Suprapubic skin (tissue), 4 donors: ENCODE data around the gene CAPN11. TPM values are rescaled to one million over a fixed set of nuclear protein-coding genes. Genes with fewer than 3 reads are reported as not detected.

Source experiments
- DNase-seq, 2 donors: peaks; one replicate each; pipeline ENCODE4 v3.0.0-alpha.2; 2019; ENCODE audit warnings: low spot score in 2 of 2
- H3K27ac ChIP-seq: fragments of 200-600 bp; sonication (generic); one replicate; pipeline ENCODE4 v1.5.1; 2019
- H3K27me3 ChIP-seq: fragments of 200-600 bp; sonication (generic); one replicate; pipeline ENCODE4 v1.5.1; 2019
- H3K36me3 ChIP-seq: fragments of 200-600 bp; sonication (generic); one replicate; pipeline ENCODE4 v1.5.1; 2019
- H3K4me1 ChIP-seq: fragments of 200-600 bp; sonication (generic); one replicate; pipeline ENCODE4 v1.5.1; 2019
- H3K4me3 ChIP-seq: fragments of 200-600 bp; sonication (generic); one replicate; pipeline ENCODE4 v1.5.1; 2019; ENCODE audit warnings: mild to moderate bottlenecking
- H3K9me3 ChIP-seq: fragments of 200-600 bp; sonication (generic); one replicate; pipeline ENCODE4 v1.5.1; 2019
- EP300 ChIP-seq: sonication (generic); formaldehyde crosslinking; IDR thresholded peaks from one replicate; pipeline ENCODE4 v1.6.1; 2017; ENCODE audit warnings: antibody characterized with exemption
- POLR2A ChIP-seq, 2 donors: fragments of 450-650 bp; IDR thresholded peaks; one replicate each; pipeline ENCODE4 v1.6.1; 2017; ENCODE audit warnings: antibody characterized with exemption in 2 of 2, mild to moderate bottlenecking in 2 of 2, moderate library complexity in 2 of 2
- POLR2AphosphoS5 ChIP-seq, 3 donors: sonication (generic); formaldehyde crosslinking; IDR thresholded peaks; one replicate each; pipeline ENCODE4 v1.6.1; 2017; ENCODE audit warnings: antibody characterized with exemption in 3 of 3
- WGBS: methylation state at CpG from one replicate; pipeline ENCODE4 v1.1.5; 2018; 5-methylcytosine and 5-hydroxymethylcytosine counted together
- total RNA-seq, 4 donors: library from RNA; depleted of rRNA; stranded (reverse); fragments of >200 nt; gene quantifications; one replicate each; pipeline ENCODE4 v1.1.0, GENCODE V29; 2016
- TF ChIP-seq, protein P1 (sequence below), 2 donors: fragments of 200-600 bp in 1 of 2; fragments of 450-650 bp in 1 of 2; sonication (generic) in 1 of 2; IDR thresholded peaks; one replicate each; pipeline ENCODE4 v1.5.1; 2016 to 2019; ENCODE audit warnings: antibody characterized with exemption in 2 of 2, mild to moderate bottlenecking in 1 of 2, moderate library complexity in 1 of 2

The CAPN11 gene
- total RNA-seq, 4 donors from 2014 or later, result 0.45 to 2.5 (median 1.2) TPM

DNA sequence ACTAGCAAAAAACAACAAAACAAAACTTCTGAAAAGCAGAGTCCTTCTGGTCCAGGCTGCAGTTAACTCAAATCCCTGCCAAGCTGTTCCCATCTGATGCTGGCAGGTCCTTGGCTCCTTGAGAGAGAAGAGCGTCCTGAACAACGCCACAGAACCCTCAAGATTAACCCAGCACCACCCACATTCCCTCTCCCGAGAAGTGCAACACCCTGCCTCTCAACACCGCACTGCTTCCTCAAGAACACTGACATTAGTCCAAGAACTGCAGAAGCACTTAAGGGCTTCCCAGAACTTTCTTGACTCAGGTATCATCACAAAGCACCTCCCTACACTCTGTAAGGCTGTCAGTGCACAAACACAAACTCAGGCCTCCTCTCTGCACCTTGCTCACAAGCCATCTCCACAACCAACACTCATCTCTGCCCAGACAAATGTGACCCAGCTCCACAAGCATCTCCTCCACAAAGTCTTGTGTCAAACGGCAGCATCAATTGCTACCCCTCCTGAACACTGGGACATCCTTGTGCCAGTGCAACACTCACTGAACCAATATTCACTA is 38.8 kb upstream of the CAPN11 start:
- Histone ChIP-seq H3K27ac (no peak overlapping the region), H3K4me1 (peaks cover 55% of the 10 kb centered on the region)

DNA sequence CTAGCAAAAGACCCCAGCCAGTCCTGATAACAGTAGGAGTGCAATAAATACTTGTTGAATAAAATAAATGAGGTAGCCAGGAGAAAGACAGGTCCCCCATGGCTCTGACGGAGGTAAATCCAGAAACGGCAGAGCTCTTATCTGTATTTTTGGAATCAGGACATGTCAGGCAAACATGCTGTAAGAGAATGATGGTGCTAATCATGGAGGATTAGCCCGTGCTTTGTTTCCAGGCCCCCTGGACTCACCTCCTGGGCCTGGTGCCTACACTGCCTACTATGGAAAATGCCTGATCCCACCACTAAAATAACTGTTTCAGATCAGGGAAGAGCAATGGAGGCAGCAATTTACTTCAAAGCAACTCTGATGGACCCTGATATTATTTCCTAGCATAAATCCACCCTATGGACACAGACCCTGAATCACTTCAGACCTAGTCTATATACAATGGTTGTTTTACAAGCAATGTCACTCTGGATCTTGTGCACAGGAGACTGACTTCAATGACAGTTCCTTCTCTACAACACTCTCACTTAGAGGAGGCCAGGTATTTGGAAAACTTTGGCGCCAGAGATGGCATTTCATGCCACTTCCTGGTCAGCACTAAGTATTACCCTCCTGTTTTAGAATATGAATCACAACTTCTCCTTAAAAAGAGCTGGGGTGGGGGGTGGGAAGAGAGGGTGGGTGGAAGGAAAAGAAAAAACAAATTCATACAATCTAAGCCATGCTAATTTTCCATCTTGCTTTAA is 37.8 kb upstream of the CAPN11 start:
- Histone ChIP-seq H3K4me1 (peaks cover 63% of the 10 kb centered on the region), H3K27me3 (no peaks in the 10 kb centered on the region), H3K4me3 (no peak overlapping the region), H3K9me3 (no peaks in the 10 kb centered on the region), H3K27ac (no peak overlapping the region), H3K36me3 (peaks cover 4% of the 10 kb centered on the region)
- DNase-seq, result no peak
- WGBS, result 76% methylated on average over 4 of the region's 4 CpGs
- TF ChIP-seq POLR2A (IDR thresholded peaks at IDR 0.05), result no peak

More for the DNA sequence above, 38.8 kb upstream of the CAPN11 start:
- no peak for DNase-seq
- Histone ChIP-seq H3K4me3 (no peak overlapping the region), H3K36me3 (peaks cover 4% of the 10 kb centered on the region), H3K9me3 (no peaks in the 10 kb centered on the region), H3K27me3 (no peaks in the 10 kb centered on the region)
- 37% methylated on average over 5 of the region's 5 CpGs for WGBS
- TF ChIP-seq, protein P1, sequence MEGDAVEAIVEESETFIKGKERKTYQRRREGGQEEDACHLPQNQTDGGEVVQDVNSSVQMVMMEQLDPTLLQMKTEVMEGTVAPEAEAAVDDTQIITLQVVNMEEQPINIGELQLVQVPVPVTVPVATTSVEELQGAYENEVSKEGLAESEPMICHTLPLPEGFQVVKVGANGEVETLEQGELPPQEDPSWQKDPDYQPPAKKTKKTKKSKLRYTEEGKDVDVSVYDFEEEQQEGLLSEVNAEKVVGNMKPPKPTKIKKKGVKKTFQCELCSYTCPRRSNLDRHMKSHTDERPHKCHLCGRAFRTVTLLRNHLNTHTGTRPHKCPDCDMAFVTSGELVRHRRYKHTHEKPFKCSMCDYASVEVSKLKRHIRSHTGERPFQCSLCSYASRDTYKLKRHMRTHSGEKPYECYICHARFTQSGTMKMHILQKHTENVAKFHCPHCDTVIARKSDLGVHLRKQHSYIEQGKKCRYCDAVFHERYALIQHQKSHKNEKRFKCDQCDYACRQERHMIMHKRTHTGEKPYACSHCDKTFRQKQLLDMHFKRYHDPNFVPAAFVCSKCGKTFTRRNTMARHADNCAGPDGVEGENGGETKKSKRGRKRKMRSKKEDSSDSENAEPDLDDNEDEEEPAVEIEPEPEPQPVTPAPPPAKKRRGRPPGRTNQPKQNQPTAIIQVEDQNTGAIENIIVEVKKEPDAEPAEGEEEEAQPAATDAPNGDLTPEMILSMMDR (IDR thresholded peaks at IDR 0.05), result no peak
- no peak for TF ChIP-seq POLR2AphosphoS5 (IDR thresholded peaks at IDR 0.05)
- no peak for TF ChIP-seq POLR2A (IDR thresholded peaks at IDR 0.05)
- no peak for TF ChIP-seq EP300

DNA sequence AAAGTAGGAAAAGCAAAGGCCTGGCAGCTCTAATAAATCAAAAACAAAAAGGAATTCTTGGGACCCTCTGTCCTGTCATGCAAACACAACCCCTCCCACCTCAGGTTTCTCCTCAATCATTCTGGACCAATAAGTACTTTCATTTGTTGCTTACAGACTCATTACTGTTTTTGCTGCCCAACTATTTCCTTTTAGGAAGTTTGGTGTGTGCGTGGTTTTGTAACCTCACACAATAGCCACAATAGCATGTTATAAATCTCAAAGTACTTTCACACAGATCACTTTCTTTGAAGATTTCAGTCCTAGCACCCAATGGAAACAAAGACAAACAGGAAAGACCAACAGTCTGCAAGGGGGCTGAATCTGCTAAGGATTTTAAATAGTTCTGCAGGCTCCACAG is 35.8 kb upstream of the CAPN11 start:
- no peaks in the 10 kb centered on the region for H3K27me3 ChIP-seq
- peaks cover 55% of the 10 kb centered on the region for H3K4me1 ChIP-seq
- 63% methylated on average over 1 of the region's 1 CpG for whole genome bisulfite sequencing
- TF ChIP-seq, protein P1 (IDR thresholded peaks at IDR 0.05), result no peak
- TF ChIP-seq POLR2A (IDR thresholded peaks at IDR 0.05), result no peak
- TF ChIP-seq EP300, result no peak
- TF ChIP-seq POLR2AphosphoS5 (IDR thresholded peaks at IDR 0.05), result no peak
- peaks cover 4% of the 10 kb centered on the region for H3K36me3 ChIP-seq
- no peak for DNase-seq
- peak overlapping the region; percentile 4 for H3K27ac ChIP-seq
- no peaks in the 10 kb centered on the region for H3K9me3 ChIP-seq
- H3K4me3 ChIP-seq, result no peak overlapping the region

DNA sequence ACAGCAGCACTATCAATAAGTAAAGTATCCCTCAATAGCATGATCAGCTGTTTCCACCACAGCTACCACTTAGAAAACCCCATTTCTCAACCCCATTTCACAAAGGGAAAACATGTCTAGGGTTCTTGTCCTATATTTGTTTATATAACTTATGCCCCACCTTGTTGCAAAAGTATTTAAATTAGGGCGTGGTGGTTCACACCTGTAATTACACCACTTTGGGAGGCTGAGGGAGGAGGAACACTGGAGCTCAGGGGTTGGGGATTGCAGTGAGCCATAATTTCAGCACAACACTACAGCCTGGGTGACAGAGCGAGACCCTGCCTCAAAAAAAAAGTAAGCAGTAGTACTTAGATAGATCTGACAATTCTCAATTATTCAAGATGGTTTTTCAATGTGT is 35.1 kb upstream of the CAPN11 start:
- Histone ChIP-seq H3K9me3 (no peaks in the 10 kb centered on the region), H3K27me3 (no peaks in the 10 kb centered on the region)

DNA sequence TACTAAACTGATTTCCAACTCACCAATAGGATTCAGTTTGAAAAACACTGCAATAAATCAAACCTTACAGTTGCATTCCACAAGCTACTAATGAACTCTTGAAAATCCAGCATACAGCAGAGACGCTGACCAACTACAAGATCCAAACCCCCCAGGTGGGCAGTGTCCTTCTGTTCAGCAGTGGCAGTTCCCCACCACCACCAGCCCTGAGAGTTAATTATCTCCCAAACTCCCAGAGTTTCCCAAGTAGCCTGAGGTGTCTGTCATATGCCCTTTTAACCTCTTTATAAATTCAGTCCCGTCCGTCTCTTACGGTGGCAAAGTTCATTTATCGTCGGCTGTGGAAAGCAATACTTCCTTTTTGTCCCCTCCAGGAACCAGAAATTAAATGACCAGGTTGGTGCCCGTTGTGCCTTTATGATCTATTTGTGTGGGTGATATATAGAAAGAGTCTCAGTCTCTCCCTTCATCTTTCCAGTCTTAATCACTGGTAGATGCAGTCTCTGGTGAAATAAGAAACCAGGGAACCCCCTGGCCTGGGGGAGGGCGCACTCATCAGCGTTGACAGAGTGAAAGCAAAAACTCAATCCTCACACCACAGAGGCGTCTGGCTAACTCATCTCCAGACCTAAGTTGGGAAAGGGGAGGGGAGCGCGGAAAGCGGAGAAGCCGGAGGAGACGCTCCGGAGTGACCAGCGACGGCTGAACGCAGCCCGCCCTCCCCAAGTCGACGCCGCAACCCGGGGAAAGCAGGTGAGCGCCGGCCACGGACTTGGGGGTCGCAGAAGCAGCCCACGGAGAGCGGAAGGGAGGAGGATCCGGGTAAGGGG is 32.1 kb upstream of the CAPN11 start:
- TF ChIP-seq POLR2AphosphoS5 (IDR thresholded peaks at IDR 0.05), result peak in 1 of 3 donors; percentile 10
- TF ChIP-seq, protein P1 (IDR thresholded peaks at IDR 0.05), result no peak
- peak in 1 of 2 donors; percentile 77 for DNase-seq
- 2% methylated on average over 24 of the region's 31 CpGs for WGBS
- Histone ChIP-seq H3K27ac (peak overlapping the region; percentile 93), H3K4me1 (peaks cover 57% of the 10 kb centered on the region), H3K36me3 (no peaks in the 10 kb centered on the region), H3K9me3 (no peaks in the 10 kb centered on the region), H3K4me3 (peak overlapping the region; percentile 75), H3K27me3 (no peaks in the 10 kb centered on the region)

More for the DNA sequence above, 35.1 kb upstream of the CAPN11 start:
- H3K27ac ChIP-seq, result no peak overlapping the region
- H3K36me3 ChIP-seq, result peaks cover 2% of the 10 kb centered on the region
- no peak for DNase-seq
- TF ChIP-seq POLR2AphosphoS5 (IDR thresholded peaks at IDR 0.05) (no peak), POLR2A (IDR thresholded peaks at IDR 0.05) (no peak), EP300 (no peak)
- TF ChIP-seq, protein P1 (IDR thresholded peaks at IDR 0.05), result no peak
- WGBS, result 85% methylated on average over 2 of the region's 2 CpGs
- H3K4me3 ChIP-seq, result no peak overlapping the region
- peaks cover 62% of the 10 kb centered on the region for H3K4me1 ChIP-seq
